ENCODE data around the gene NFATC2. TPM values are rescaled to one million over a fixed set of nuclear protein-coding genes. Genes with fewer than 3 reads are reported as not detected.

NFATC2 gene
- total RNA-seq, 2 experiments from 2014 or later = 35.8 to 36.5 TPM

- Mint-ChIP-seq H3K36me3 (peaks cover 56% of the 10 kb centered on the region), H3K9me3 (no peaks in the 10 kb centered on the region), H3K27me3 (no peaks in the 10 kb centered on the region), H3K4me3 (no peak overlapping the region), H3K4me1 (ENCODE audit: low read depth) (peaks cover 94% of the 10 kb centered on the region), H3K27ac (no peak overlapping the region)
- intact Hi-C loops (cut with micrococcal nuclease) = no loop called here
- DNase-seq = no peak
- ChIA-PET CTCF (interaction anchor here (1.3 kb wide), 1 partner anchor 51 kb away, joined by 5 read pairs; the partner anchor contains the start of gene NFATC2), POLR2A (interaction anchor here (1.6 kb wide), 1 partner anchor 10 kb away, joined by 3 read pairs; no protein-coding TSS in a partner anchor)
Observed at GRCh38 chr20:51491393-51491792, 51.1 kb downstream of the NFATC2 start.

GRCh38 chr20:51490635-51491034, 51.9 kb downstream of the NFATC2 start:
- Mint-ChIP-seq H3K4me3 (no peak overlapping the region), H3K36me3 (peaks cover 60% of the 10 kb centered on the region), H3K9me3 (no peaks in the 10 kb centered on the region), H3K27ac (peak overlapping the region; percentile 44), H3K4me1 (ENCODE audit: low read depth) (peaks cover 94% of the 10 kb centered on the region), H3K27me3 (no peaks in the 10 kb centered on the region)
- ChIA-PET POLR2A (interaction anchor here (1.6 kb wide), 1 partner anchor 9 kb away, joined by 3 read pairs; no protein-coding TSS in a partner anchor), CTCF (interaction anchor here (1.3 kb wide), 1 partner anchor 52 kb away, joined by 5 read pairs; the partner anchor contains the start of gene NFATC2)
- intact Hi-C loops (cut with micrococcal nuclease) = no loop called here
- DNase-seq = no peak

- H3K36me3 Mint-ChIP-seq = peaks cover 66% of the 10 kb centered on the region
- H3K27me3 Mint-ChIP-seq = no peaks in the 10 kb centered on the region
- peak overlapping the region; percentile 35 for H3K27ac Mint-ChIP-seq
- DNase-seq = no peak
- H3K4me3 Mint-ChIP-seq = no peak overlapping the region
- peaks cover 93% of the 10 kb centered on the region for H3K4me1 Mint-ChIP-seq (ENCODE audit: low read depth)
- intact Hi-C loops (cut with micrococcal nuclease) = no loop called here
- no peaks in the 10 kb centered on the region for H3K9me3 Mint-ChIP-seq
- ChIA-PET CTCF (no interaction called here), POLR2A (interaction anchor here (0.7 kb wide), 1 partner anchor 8 kb away, joined by 3 read pairs; no protein-coding TSS in a partner anchor)
Observed at GRCh38 chr20:51489611-51490010, 52.9 kb downstream of the NFATC2 start.

- ChIA-PET POLR2A (no interaction called here), CTCF (interaction anchor here (0.9 kb wide), 1 partner anchor 107 kb away, joined by 3 read pairs; no protein-coding TSS in a partner anchor)
- Mint-ChIP-seq H3K27ac (no peak overlapping the region), H3K36me3 (peaks cover 61% of the 10 kb centered on the region), H3K4me3 (no peak overlapping the region), H3K27me3 (no peaks in the 10 kb centered on the region), H3K9me3 (no peaks in the 10 kb centered on the region), H3K4me1 (ENCODE audit: low read depth) (peaks cover 92% of the 10 kb centered on the region)
- intact Hi-C loops (cut with micrococcal nuclease) = no loop called here
- DNase-seq = no peak
Observed at GRCh38 chr20:51488331-51488730, 54.2 kb downstream of the NFATC2 start.

- Mint-ChIP-seq H3K27me3 (no peaks in the 10 kb centered on the region), H3K9me3 (no peaks in the 10 kb centered on the region), H3K36me3 (peaks cover 58% of the 10 kb centered on the region), H3K4me3 (no peak overlapping the region), H3K4me1 (ENCODE audit: low read depth) (peaks cover 91% of the 10 kb centered on the region), H3K27ac (peak overlapping the region; percentile 38)
- ChIA-PET CTCF (no interaction called here), POLR2A (interaction anchor here (0.9 kb wide), 1 partner anchor 9 kb away, joined by 3 read pairs; no protein-coding TSS in a partner anchor)
- intact Hi-C loops (cut with micrococcal nuclease) = no loop called here
- DNase-seq = no peak
Observed at GRCh38 chr20:51487565-51488268, 54.8 kb downstream of the NFATC2 start.

GRCh38 chr20:51487076-51487475, 55.4 kb downstream of the NFATC2 start:
- no peak for DNase-seq
- POLR2A ChIA-PET = interaction anchor here (0.9 kb wide), 2 partner anchors 10 to 108 kb away, joined by 3 read pairs; no protein-coding TSS in a partner anchor

GRCh38 chr20:51486197-51487005, 56.1 kb downstream of the NFATC2 start:
- H3K4me1 Mint-ChIP-seq (ENCODE audit: low read depth) = peaks cover 92% of the 10 kb centered on the region
- no peak for DNase-seq
- ChIA-PET CTCF (interaction anchor here (0.6 kb wide), 1 partner anchor 108 kb away, joined by 4 read pairs; no protein-coding TSS in a partner anchor), POLR2A (interaction anchor here (0.9 kb wide), 1 partner anchor 109 kb away, joined by 3 read pairs; no protein-coding TSS in a partner anchor)
- intact Hi-C loops (cut with micrococcal nuclease) = no loop called here
- no peaks in the 10 kb centered on the region for H3K27me3 Mint-ChIP-seq
- no peaks in the 10 kb centered on the region for H3K9me3 Mint-ChIP-seq
- no peak overlapping the region for H3K27ac Mint-ChIP-seq
- H3K36me3 Mint-ChIP-seq = peaks cover 52% of the 10 kb centered on the region
- H3K4me3 Mint-ChIP-seq = no peak overlapping the region

More at GRCh38 chr20:51487076-51487475, 55.4 kb downstream of the NFATC2 start:
- Mint-ChIP-seq H3K4me3 (no peak overlapping the region), H3K9me3 (no peaks in the 10 kb centered on the region), H3K27ac (no peak overlapping the region), H3K27me3 (no peaks in the 10 kb centered on the region), H3K36me3 (peaks cover 55% of the 10 kb centered on the region), H3K4me1 (ENCODE audit: low read depth) (peaks cover 92% of the 10 kb centered on the region)
- CTCF ChIA-PET = no interaction called here
- intact Hi-C loops (cut with micrococcal nuclease) = no loop called here

- Mint-ChIP-seq H3K27me3 (no peaks in the 10 kb centered on the region), H3K27ac (peak overlapping the region; percentile 6)
- intact Hi-C loops (cut with micrococcal nuclease) = no loop called here
Observed at GRCh38 chr20:51484831-51485230, 57.7 kb downstream of the NFATC2 start.

GRCh38 chr20:51484141-51484815, 58.2 kb downstream of the NFATC2 start:
- POLR2A ChIA-PET = interaction anchor here (1.0 kb wide), 1 partner anchor 13 kb away, joined by 3 read pairs; no protein-coding TSS in a partner anchor
- intact Hi-C loops (cut with micrococcal nuclease) = no loop called here
- CTCF ChIA-PET = interaction anchor here (0.8 to 0.9 kb wide), 2 partner anchors 10 to 11 kb away, joined by 3 read pairs; no protein-coding TSS in a partner anchor
- DNase-seq = no peak
- peaks cover 93% of the 10 kb centered on the region for H3K4me1 Mint-ChIP-seq (ENCODE audit: low read depth)
- no peak overlapping the region for H3K4me3 Mint-ChIP-seq
- H3K9me3 Mint-ChIP-seq = no peaks in the 10 kb centered on the region
- H3K27ac Mint-ChIP-seq = peak overlapping the region; percentile 21
- H3K36me3 Mint-ChIP-seq = peaks cover 38% of the 10 kb centered on the region
- no peaks in the 10 kb centered on the region for H3K27me3 Mint-ChIP-seq

More at GRCh38 chr20:51484831-51485230, 57.7 kb downstream of the NFATC2 start:
- Mint-ChIP-seq H3K4me1 (ENCODE audit: low read depth) (peaks cover 93% of the 10 kb centered on the region), H3K9me3 (no peaks in the 10 kb centered on the region), H3K36me3 (peaks cover 39% of the 10 kb centered on the region), H3K4me3 (no peak overlapping the region)
- DNase-seq = no peak
- POLR2A ChIA-PET = interaction anchor here (1.0 kb wide), 1 partner anchor 13 kb away, joined by 3 read pairs; no protein-coding TSS in a partner anchor
- CTCF ChIA-PET = interaction anchor here (0.9 kb wide), 1 partner anchor 11 kb away, joined by 3 read pairs; no protein-coding TSS in a partner anchor

GRCh38 chr20:51482836-51483473, 59.6 kb downstream of the NFATC2 start:
- peak overlapping the region; percentile 2 for H3K27ac Mint-ChIP-seq

More at GRCh38 chr20:51482836-51483473, 59.6 kb downstream of the NFATC2 start:
- H3K4me3 Mint-ChIP-seq = no peak overlapping the region
- POLR2A ChIA-PET = interaction anchor here (2.7 kb wide), 1 partner anchor 12 kb away, joined by 37 read pairs; no protein-coding TSS in a partner anchor
- peaks cover 39% of the 10 kb centered on the region for H3K36me3 Mint-ChIP-seq
- H3K9me3 Mint-ChIP-seq = no peaks in the 10 kb centered on the region
- DNase-seq = no peak
- CTCF ChIA-PET = interaction anchor here (0.8 to 3.3 kb wide), 4 partner anchors 11 to 112 kb away, joined by 3 to 38 read pairs (median 6); no protein-coding TSS in a partner anchor
- peaks cover 94% of the 10 kb centered on the region for H3K4me1 Mint-ChIP-seq (ENCODE audit: low read depth)
- intact Hi-C loops (cut with micrococcal nuclease) = no loop called here
- no peaks in the 10 kb centered on the region for H3K27me3 Mint-ChIP-seq

Measured in activated CD4-positive, alpha-beta memory T cell treated with anti-CD3 and anti-CD28 coated beads for 36 hours (primary cell).